Lower lobe of right lung (tissue), 2 donors: Measurements from ENCODE around the gene TRAPPC14. TPM values are rescaled to one million over a fixed set of nuclear protein-coding genes. Genes with fewer than 3 reads are reported as not detected.

ENCODE experiments used
- ATAC-seq, 2 donors: fragments of 200-7000 bp; cut with Tn5 transposase; one replicate each; pipeline ENCODE4 v1.9.1; 2020 to 2022; ENCODE audit warnings: mild to moderate bottlenecking in 2 of 2, moderate library complexity in 2 of 2
- DNase-seq: peaks from one replicate; pipeline ENCODE4 v3.0.0-alpha.2; 2020
- H3K27ac ChIP-seq: fragments of 200-600 bp; one replicate; pipeline ENCODE4 v1.8.0; 2022
- H3K27me3 ChIP-seq: fragments of 200-600 bp; one replicate; pipeline ENCODE4 v1.8.0; 2022; ENCODE audit warnings: low read depth
- H3K36me3 ChIP-seq: fragments of 200-600 bp; one replicate; pipeline ENCODE4 v1.8.0; 2022; ENCODE audit warnings: mild to moderate bottlenecking
- H3K4me1 ChIP-seq: fragments of 200-600 bp; one replicate; pipeline ENCODE4 v1.8.0; 2022
- H3K4me3 ChIP-seq: fragments of 200-600 bp; one replicate; pipeline ENCODE4 v1.8.0; 2022; ENCODE audit warnings: mild to moderate bottlenecking
- H3K9me3 ChIP-seq: fragments of 200-600 bp; one replicate; pipeline ENCODE4 v1.8.0; 2022
- CTCF ChIP-seq: fragments of 200-600 bp; IDR thresholded peaks from one replicate; pipeline ENCODE4 v1.8.0; 2022; ENCODE audit warnings: antibody characterized with exemption, mild to moderate bottlenecking
- intact Hi-C: fragments of 100-400 bp; cut with DNase I; formaldehyde crosslinking; loops from one replicate; pipeline ENCODE4 v1.11.0; 2022
- total RNA-seq: library from RNA; stranded (reverse); fragmentation: NEBNext Ultra II Directional; extraction: Animal tissue kit (Norgen Biotek cat#: 25700); gene quantifications from one replicate; pipeline ENCODE4 v1.2.1, GENCODE V29; 2021
- donor health status: DM: no; HTN: yes; CAD: no; lungs with severe emphysema.

Gene TRAPPC14
- total RNA-seq, 1 donor from 2014 or later, result 24.3 TPM

GRCh38 chr7:100128637-100128963 lies 29.9 kb downstream of the TRAPPC14 start:
- Histone ChIP-seq H3K4me3 (no peak overlapping the region), H3K9me3 (no peaks in the 10 kb centered on the region), H3K27me3 (no peaks in the 10 kb centered on the region), H3K4me1 (peaks cover 36% of the 10 kb centered on the region), H3K36me3 (no peaks in the 10 kb centered on the region), H3K27ac (no peak overlapping the region)
- TF ChIP-seq CTCF, result no peak
- ATAC-seq (no peak), DNase-seq (no peak)
- intact Hi-C loops, result no loop called here

DNA sequence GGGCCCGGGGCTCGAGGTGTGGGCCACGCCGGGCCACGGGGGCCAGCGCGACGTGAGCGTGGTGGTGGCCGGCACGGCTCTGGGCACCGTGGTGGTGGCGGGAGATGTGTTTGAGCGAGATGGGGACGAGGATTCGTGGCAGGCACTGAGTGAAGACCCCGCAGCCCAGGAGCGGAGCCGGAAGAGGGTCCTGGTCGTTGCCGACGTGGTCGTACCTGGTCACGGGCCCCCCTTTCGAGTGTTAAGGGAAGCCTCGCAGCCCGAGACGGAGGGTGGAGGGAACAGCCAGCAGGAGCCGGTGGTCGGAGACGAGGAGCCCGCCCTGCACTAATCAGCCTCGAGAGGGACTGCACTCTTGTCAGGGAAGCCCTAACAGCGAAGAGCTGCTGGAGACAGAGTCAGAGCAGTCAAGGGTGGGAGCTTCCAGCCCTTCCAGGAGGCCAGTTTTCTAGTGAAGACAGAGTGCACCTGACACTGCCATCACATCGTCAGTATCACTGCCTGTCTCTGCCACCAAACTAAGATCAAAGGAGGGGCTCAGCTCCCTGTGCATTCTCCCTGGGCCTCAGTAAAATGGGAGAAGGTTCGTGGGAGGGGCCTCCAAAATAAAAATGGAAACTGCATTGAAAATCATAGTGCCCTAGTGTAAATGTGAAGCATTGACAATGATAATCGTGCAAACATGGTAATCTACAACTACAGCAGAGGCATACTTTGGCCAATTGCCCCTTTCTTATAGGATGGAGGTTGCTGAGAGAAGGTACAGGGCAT lies 30.5 kb downstream of the TRAPPC14 start:
- peak overlapping the region; percentile 81 for H3K4me3 ChIP-seq
- H3K36me3 ChIP-seq, result no peaks in the 10 kb centered on the region
- no peaks in the 10 kb centered on the region for H3K9me3 ChIP-seq
- intact Hi-C loops, result no loop called here
- DNase-seq (no peak), ATAC-seq (peak; percentile 4 to 5)
- no peaks in the 10 kb centered on the region for H3K27me3 ChIP-seq
- H3K4me1 ChIP-seq, result peaks cover 36% of the 10 kb centered on the region
- peak overlapping the region; percentile 90 for H3K27ac ChIP-seq
- TF ChIP-seq CTCF, result no peak

- no peaks in the 10 kb centered on the region for H3K27me3 ChIP-seq
- no peaks in the 10 kb centered on the region for H3K36me3 ChIP-seq
- H3K27ac ChIP-seq, result peak within 1 kb of the TSS; percentile 90
- intact Hi-C loops, result no loop called here
- ATAC-seq (peak; percentile 97), DNase-seq (peak; percentile 88)
- no peaks in the 10 kb centered on the region for H3K9me3 ChIP-seq
- peak within 1 kb of the TSS; percentile 81 for H3K4me3 ChIP-seq
- peaks cover 36% of the 10 kb centered on the region for H3K4me1 ChIP-seq
- no peak for TF ChIP-seq CTCF
Observed at GRCh38 chr7:100126931-100127865, 31.3 kb downstream of the TRAPPC14 start, which contains the start of gene MBLAC1. Gene MBLAC1, plus strand, starts transcription at chr7:100126967. Its CDS starts 429 bp downstream, at chr7:100127396.

GRCh38 chr7:100126239-100126930 lies 32.1 kb downstream of the TRAPPC14 start:
- no peak for TF ChIP-seq CTCF
- peak overlapping the region; percentile 90 for H3K27ac ChIP-seq
- intact Hi-C loops, result no loop called here
- peak overlapping the region; percentile 81 for H3K4me3 ChIP-seq
- H3K27me3 ChIP-seq, result no peaks in the 10 kb centered on the region
- no peaks in the 10 kb centered on the region for H3K9me3 ChIP-seq
- ATAC-seq, result peak in 1 of 2 donors; percentile 2
- peaks cover 36% of the 10 kb centered on the region for H3K4me1 ChIP-seq
- H3K36me3 ChIP-seq, result no peaks in the 10 kb centered on the region
- no peak for DNase-seq
